Measurements from ENCODE around the gene KSR1. TPM values are rescaled to one million over a fixed set of nuclear protein-coding genes. Genes with fewer than 3 reads are reported as not detected.
"Not testable (repeated sequence)": the region's sequence is repeated elsewhere in the genome, so short reads cannot be mapped to it uniquely, and the experiment has no call there.

KSR1 gene
- total and polyA plus RNA-seq, 2 of the 4 experiments (the other 2 are of a cell fraction): 12.5 to 21.9 TPM

DNA sequence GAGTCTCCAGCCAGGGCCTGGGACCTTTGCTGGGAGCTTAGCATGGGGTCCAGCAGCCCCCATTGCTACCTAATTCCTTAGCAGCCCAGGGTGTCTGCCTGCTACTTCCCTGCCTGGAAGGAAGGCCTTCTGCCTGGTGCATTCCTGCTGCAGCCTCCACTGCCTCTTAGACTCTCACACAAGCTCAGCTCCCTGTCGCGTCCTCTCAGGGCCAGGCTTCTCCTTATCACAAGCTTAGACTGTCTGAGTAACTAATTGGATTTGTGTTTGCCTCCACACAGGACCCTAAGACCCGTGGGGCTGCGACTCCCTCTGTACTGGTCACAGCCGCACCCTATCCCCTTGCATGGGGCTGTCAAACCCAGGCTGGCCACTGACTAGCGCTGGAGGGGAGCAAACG is 181.6 kb downstream of the KSR1 start:
- H3K4me3 ChIP-seq (ENCODE audit: insufficient read depth, low read depth, low read length); H2BK5ac ChIP-seq (ENCODE audit: low read depth, low read length, poor library complexity, severe bottlenecking); H2BK20ac ChIP-seq (ENCODE audit: low read depth, low read length); H3K36me3 ChIP-seq (ENCODE audit: control insufficient read depth, insufficient read depth, low read length); H3K9me1 ChIP-seq (ENCODE audit: insufficient read depth, low read length); H3K4me2 ChIP-seq (ENCODE audit: low read depth, low read length); H2AK9ac ChIP-seq (replicated peaks; ENCODE audit: low read depth, low read length, poor library complexity); CTCF ChIA-PET; H4K5ac ChIP-seq (ENCODE audit: low read depth, low read length); H3K4ac ChIP-seq (ENCODE audit: low read depth, low read length); H3K9me3 ChIP-seq (ENCODE audit: control insufficient read depth, insufficient read depth, low read length); H3K56ac ChIP-seq (ENCODE audit: extremely low read depth, insufficient read depth, low read length); POLR2A ChIA-PET (ENCODE audit: unreplicated experiment); H3K27ac ChIP-seq (ENCODE audit: insufficient read depth, low read length); H2BK15ac ChIP-seq (ENCODE audit: low read depth, low read length); BruUV-seq (replicated peaks); H3K4me1 ChIP-seq (ENCODE audit: control insufficient read depth, insufficient read depth, low read length); H4K20me1 ChIP-seq (ENCODE audit: insufficient read depth, low read length); H2BK120ac ChIP-seq (ENCODE audit: low read depth, low read length); H3K23ac ChIP-seq (ENCODE audit: low read depth, low read length); H3K27me3 ChIP-seq (ENCODE audit: control insufficient read depth, insufficient read depth, low read length); H3K14ac ChIP-seq (replicated peaks; ENCODE audit: low read depth, low read length); dilution Hi-C loops (cut with HindIII; ENCODE audit: low sequenced_read_pairs, unreplicated experiment); H2AFZ ChIP-seq (replicated peaks; ENCODE audit: low read length, poor library complexity); DNase-seq; H3K18ac ChIP-seq (ENCODE audit: low read depth, low read length); H2AK5ac ChIP-seq (ENCODE audit: low read depth, low read length); H4K91ac ChIP-seq (ENCODE audit: insufficient read depth, low read depth, low read length); ATAC-seq (ENCODE audit: low read depth); H3K79me1 ChIP-seq (ENCODE audit: low read depth in 1 of 2, low read length in 2 of 2); intact Hi-C loops (cut with micrococcal nuclease); H4K8ac ChIP-seq (ENCODE audit: low read depth in 2 of 2, low read length in 2 of 2); H3K9ac ChIP-seq (ENCODE audit: low read depth, low read length): not testable (repeated sequence)
- in situ Hi-C loops (cut with MboI; ENCODE audit: low sequenced_read_pairs): loop anchor here (10.0 kb wide), 2 partner anchors 63 to 403 kb away; no protein-coding TSS in a partner anchor
- WGBS, 2 experiments (ENCODE audit: extremely low coverage in 2 of 2, insufficient read length in 1 of 2): no CpG with 5 or more reads among the region's 7 CpGs

DNA sequence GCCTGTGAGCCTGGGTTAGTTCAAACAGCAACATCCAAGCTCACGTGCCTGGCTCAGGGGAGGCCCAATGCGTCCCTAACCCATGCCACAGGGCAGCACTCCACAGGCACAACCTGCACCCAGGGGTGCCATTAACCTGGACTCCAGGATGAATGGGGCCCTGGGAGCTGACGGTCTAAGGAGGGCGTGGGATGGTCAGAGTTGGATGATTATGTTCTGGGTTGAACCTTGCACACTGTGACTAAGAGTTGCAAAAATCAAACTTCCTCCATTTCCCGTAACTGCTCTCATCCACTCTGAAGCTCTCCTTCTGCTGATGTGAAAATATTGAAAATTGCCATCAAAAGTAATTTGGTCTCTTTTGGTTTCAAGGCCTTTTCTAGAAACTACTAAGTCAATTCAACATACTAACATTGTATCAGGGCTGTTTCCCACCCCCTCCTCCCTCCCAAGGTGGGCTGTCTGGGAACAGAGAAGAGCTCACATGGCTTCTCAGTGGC is 182.2 kb downstream of the KSR1 start:
- H4K20me1 ChIP-seq (ENCODE audit: insufficient read depth, low read length); CTCF ChIA-PET; H3K79me1 ChIP-seq (ENCODE audit: low read depth in 1 of 2, low read length in 2 of 2); dilution Hi-C loops (cut with HindIII; ENCODE audit: low sequenced_read_pairs, unreplicated experiment); H3K4me1 ChIP-seq (ENCODE audit: control insufficient read depth, insufficient read depth, low read length); H3K4ac ChIP-seq (ENCODE audit: low read depth, low read length); H3K27me3 ChIP-seq (ENCODE audit: control insufficient read depth, insufficient read depth, low read length); H2BK5ac ChIP-seq (ENCODE audit: low read depth, low read length, poor library complexity, severe bottlenecking); H2BK20ac ChIP-seq (ENCODE audit: low read depth, low read length); H3K9ac ChIP-seq (ENCODE audit: low read depth, low read length); H3K27ac ChIP-seq (ENCODE audit: insufficient read depth, low read length); H3K36me3 ChIP-seq (ENCODE audit: control insufficient read depth, insufficient read depth, low read length); POLR2A ChIA-PET (ENCODE audit: unreplicated experiment); H3K23ac ChIP-seq (ENCODE audit: low read depth, low read length); H2AK5ac ChIP-seq (ENCODE audit: low read depth, low read length); DNase-seq; ATAC-seq (ENCODE audit: low read depth); H2AK9ac ChIP-seq (replicated peaks; ENCODE audit: low read depth, low read length, poor library complexity); H3K14ac ChIP-seq (replicated peaks; ENCODE audit: low read depth, low read length); intact Hi-C loops (cut with micrococcal nuclease); H4K8ac ChIP-seq (ENCODE audit: low read depth in 2 of 2, low read length in 2 of 2); H2BK15ac ChIP-seq (ENCODE audit: low read depth, low read length); H2BK120ac ChIP-seq (ENCODE audit: low read depth, low read length); H4K5ac ChIP-seq (ENCODE audit: low read depth, low read length); H2AFZ ChIP-seq (replicated peaks; ENCODE audit: low read length, poor library complexity); H4K91ac ChIP-seq (ENCODE audit: insufficient read depth, low read depth, low read length); H3K18ac ChIP-seq (ENCODE audit: low read depth, low read length); H3K4me2 ChIP-seq (ENCODE audit: low read depth, low read length); H3K9me3 ChIP-seq (ENCODE audit: control insufficient read depth, insufficient read depth, low read length); H3K9me1 ChIP-seq (ENCODE audit: insufficient read depth, low read length); BruUV-seq (replicated peaks); H3K4me3 ChIP-seq (ENCODE audit: insufficient read depth, low read depth, low read length); H3K56ac ChIP-seq (ENCODE audit: extremely low read depth, insufficient read depth, low read length): not testable (repeated sequence)
- no CpG with 5 or more reads among the region's 5 CpGs for WGBS, 2 experiments (ENCODE audit: extremely low coverage in 2 of 2, insufficient read length in 1 of 2)
- in situ Hi-C loops (cut with MboI; ENCODE audit: low sequenced_read_pairs): loop anchor here (10.0 kb wide), 2 partner anchors 64 to 404 kb away; no protein-coding TSS in a partner anchor
